NT2/D1 (cell line): ENCODE results near the gene PCNA.

Experiments used
- YY1 ChIP-seq: IDR thresholded peaks from 2 replicates; pipeline ENCODE4 v1.6.1; 2011; ENCODE audit not compliant: insufficient read length, insufficient read depth
- ZNF274 ChIP-seq: IDR thresholded peaks from 2 replicates; pipeline ENCODE4 v1.6.1; 2011; ENCODE audit warnings: mild to moderate bottlenecking, low read depth, low read length

DNA sequence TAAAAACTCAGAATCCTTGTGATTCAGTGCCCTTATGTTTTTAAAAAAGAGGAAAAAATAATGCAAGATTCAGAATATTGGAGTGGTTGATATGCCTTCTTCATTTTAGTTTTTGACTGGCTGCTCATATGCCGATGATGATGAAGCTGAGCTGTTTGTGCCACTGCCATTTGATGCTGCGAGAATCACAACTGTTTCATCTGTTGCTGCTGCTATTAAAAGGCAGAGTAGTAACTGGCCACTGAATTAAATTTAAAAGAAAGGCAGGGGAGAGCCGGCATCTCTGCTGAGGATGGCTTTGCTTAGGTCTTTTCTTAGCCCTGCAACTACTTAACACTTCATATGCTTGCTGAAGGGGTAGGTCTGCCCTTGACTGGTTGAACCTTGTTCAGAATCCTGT, 40.2 kb upstream of the PCNA start:
- TF ChIP-seq ZNF274 (no peak), YY1 (no peak)
